Subcutaneous adipose tissue (tissue), 4 donors: ENCODE data around the gene KCNMA1. TPM values are rescaled to one million over a fixed set of nuclear protein-coding genes. Genes with fewer than 3 reads are reported as not detected.

Experiments used
- total RNA-seq, 4 donors: library from RNA; depleted of rRNA; stranded (reverse); fragments of >200 nt; gene quantifications; one replicate each; pipeline ENCODE4 v1.1.0, GENCODE V29; 2016
- TF ChIP-seq, protein P1 (sequence below): fragments of 450-650 bp; IDR thresholded peaks from one replicate; pipeline ENCODE4 v1.5.1; 2016; ENCODE audit warnings: low read depth, mild to moderate bottlenecking, control low read depth, antibody characterized with exemption, moderate library complexity

Gene KCNMA1
- total RNA-seq, 4 donors from 2014 or later: 10.3 to 91.5 (median 23.8) TPM

DNA sequence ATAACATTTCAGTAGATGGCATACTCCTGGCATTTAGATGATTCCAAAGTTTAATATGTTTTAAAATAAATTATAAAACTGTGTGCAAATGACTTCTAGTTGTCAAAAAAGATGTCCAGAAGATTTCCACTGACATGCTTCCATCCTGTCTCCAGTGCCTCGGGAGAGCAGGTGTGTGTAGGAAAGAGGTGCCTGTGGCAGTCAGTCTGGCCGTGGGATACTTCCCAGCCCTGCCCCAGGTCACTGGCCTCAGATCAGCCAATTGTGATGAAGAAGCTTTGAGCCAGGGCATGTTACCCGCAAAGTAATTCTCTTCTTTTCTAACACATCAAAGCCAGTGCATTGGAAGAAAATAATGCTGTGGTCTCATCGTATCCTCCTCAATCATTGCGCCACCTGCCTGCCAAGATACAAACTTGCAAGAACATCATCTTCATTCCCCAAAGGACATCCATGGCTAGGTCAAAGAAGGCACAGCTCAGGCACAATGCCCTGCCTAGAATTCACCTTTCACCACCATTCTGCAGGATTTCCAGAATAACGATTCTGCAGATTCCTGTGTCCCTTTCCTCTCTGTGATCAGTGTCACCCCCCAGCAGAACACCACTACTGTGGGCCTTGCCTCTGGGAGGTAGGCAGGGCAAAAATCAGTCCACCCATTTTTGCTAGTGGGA is 6.3 kb upstream of the KCNMA1 start:
- TF ChIP-seq, protein P1, sequence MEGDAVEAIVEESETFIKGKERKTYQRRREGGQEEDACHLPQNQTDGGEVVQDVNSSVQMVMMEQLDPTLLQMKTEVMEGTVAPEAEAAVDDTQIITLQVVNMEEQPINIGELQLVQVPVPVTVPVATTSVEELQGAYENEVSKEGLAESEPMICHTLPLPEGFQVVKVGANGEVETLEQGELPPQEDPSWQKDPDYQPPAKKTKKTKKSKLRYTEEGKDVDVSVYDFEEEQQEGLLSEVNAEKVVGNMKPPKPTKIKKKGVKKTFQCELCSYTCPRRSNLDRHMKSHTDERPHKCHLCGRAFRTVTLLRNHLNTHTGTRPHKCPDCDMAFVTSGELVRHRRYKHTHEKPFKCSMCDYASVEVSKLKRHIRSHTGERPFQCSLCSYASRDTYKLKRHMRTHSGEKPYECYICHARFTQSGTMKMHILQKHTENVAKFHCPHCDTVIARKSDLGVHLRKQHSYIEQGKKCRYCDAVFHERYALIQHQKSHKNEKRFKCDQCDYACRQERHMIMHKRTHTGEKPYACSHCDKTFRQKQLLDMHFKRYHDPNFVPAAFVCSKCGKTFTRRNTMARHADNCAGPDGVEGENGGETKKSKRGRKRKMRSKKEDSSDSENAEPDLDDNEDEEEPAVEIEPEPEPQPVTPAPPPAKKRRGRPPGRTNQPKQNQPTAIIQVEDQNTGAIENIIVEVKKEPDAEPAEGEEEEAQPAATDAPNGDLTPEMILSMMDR: no peak

DNA sequence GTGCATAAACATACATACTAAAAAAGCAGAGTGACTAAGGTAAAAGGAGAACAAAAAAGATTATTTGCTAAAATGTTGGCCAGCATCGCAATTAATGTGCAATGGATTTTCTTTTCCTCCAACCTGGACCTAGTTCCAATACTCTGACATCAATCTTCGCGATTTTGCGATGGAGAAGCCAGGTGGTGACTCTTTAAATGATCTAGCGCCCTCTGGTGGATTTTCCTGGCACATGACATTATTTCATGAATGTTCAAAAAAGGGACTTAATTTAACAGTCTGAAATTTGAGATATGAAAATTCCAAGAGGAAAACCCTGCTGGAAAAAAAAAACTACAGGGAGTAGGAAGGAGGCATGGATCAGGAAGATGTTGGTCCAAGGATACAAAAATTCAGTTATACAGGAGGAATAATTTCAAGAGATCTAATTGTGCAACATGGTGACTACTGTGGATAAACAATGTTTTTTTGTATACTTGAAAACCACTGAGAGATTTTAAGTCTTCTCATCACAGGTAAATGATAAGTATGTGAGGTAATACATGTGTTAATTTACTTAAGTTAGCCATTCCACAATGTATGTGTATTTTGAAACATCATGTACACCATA is 4.3 kb upstream of the KCNMA1 start:
- TF ChIP-seq, protein P1: no peak

DNA sequence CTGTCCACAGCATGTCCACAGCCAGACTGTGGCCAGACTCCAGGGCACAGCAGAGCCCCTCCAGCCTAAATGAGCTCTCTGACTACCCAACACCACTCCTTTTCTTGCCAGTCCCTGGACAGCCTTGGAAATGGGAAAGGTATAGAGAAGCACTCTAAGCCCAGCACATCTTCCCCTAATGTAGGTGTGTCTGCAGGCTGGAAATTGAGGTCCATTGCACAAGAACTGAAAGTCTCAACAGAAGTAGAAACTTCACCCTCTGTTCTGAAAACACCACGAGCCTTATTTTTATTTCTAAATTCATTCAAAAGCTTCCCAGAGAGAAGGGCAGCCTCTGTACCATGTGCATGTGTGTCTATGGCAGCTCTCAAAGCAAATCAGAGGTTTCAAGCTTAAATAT is 3.7 kb upstream of the KCNMA1 start:
- TF ChIP-seq, protein P1: no peak

DNA sequence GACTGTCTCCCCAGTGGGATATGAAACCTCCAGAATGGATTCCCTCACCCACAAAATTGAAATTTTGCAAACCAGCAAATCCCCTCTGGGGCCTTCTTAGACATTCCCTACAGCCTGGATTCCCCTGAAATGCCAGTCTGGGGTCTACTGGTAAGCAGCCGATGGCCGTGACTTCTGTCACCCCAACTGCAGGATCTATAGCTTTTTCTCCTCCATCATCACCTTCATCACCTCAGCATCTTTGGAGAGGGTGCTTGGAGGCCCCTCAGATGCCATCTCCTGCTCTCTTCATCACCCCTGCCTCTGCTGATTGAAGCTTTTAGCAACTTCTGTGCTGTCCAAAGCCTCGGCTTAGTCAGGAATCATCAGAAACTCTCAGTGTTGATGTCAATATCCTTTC is 2.6 kb upstream of the KCNMA1 start:
- TF ChIP-seq, protein P1: no peak

DNA sequence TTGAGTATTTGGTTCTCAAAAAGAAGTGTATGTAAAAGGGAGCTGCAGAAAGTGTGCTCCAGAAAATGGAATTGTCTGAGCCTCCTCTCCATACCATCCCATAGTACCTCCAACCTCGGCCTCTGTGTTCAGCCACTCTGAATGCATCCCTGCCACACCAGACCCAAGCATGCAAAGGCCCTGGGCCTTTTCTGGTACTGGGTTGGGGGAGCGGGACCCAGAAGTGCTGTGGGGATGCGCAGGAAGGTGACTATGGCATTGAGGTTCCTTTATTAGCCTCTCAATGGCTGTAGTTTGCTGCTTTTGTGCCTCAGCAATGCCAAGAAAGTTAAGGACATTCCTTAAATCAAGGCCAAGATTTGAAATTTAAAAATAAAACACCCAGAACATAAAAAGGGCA is 2.1 kb upstream of the KCNMA1 start:
- TF ChIP-seq, protein P1: no peak

DNA sequence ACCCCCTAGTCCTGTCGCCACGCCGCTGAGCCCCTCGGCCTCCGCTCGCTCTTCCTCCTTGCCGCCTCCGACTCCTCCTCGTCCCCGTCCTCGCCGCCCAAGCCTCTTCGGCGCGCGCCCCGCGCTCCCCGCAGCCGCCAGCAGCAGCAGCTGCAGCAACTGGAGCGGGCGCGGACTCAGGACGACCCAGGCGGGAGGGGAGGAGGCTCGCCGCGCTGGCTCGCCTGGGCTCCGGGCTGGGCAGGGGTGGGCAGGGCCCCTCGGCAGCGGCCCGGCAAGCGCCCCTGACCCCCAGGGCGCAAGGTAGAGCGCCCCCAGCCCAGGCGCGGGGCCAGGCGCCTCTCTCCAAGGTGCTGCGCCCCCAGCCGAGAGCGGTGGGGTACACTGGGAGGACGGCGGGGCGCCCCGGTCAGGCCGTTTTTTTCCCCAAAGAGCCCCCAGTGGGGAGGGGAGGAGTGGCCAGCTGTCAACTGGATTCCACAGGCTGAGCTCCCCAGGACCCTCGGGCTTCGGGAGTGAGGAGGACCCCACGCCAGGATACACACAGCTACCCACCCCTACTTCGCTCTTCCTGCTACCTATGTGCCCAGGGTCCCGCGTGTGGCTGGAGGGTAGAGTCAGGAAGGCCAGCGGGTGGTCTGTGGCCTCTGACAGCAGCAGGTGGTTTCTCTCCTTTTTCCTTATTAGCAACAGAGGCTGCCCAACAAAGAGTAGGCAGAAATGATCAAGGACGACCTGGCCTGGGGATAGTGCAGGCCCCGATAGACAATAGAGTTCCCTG is 903 bp upstream of the KCNMA1 start:
- TF ChIP-seq, protein P1: no peak

DNA sequence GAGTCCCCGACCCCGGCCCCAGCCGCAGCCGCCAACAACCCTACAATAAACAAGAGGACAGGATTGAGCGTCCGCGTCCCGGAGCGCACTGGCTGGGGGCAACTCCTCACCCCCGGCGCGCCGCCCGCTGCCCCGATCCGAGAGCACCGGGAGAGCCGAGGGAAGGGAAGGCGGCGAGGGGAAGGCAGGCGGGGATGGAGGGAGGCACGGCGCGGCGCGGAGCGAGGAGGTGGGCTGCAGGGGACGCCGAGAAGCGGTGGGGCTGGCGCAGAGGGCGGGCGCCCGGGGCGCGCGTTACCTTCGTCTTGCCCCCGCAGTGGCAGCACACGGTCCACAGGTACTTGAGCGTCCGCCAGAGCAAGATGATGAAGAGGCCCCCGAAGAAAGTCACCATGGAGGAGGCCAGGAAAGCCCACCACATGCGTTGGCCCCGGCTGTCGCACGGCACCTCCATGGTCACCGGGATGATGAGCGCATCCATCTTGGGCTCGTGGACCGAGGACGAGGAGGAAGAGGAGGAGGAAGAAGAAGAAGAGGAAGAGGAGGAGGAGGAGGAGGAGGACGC is 559 bp downstream of the KCNMA1 start:
- TF ChIP-seq, protein P1: no peak
